Stimulated activated CD4-positive, alpha-beta T cell treated with anti-CD3 and anti-CD28 coated beads, Interleukin-1b, Interleukin-23, amount 100 ng/mL, for 48 hours (primary cell): ENCODE data around the gene WDR64.

ENCODE experiments used
- DNase-seq: peaks from one replicate; pipeline ENCODE4 v3.0.0-alpha.2; 2020

The WDR64 gene

GRCh38 chr1:241846375-241846774 lies 194.3 kb downstream of the WDR64 start:
- DNase-seq = no peak

GRCh38 chr1:241846862-241847539 lies 194.9 kb downstream of the WDR64 start:
- DNase-seq = no peak

GRCh38 chr1:241847540-241847795 lies 195.4 kb downstream of the WDR64 start:
- DNase-seq = no peak

DNA sequence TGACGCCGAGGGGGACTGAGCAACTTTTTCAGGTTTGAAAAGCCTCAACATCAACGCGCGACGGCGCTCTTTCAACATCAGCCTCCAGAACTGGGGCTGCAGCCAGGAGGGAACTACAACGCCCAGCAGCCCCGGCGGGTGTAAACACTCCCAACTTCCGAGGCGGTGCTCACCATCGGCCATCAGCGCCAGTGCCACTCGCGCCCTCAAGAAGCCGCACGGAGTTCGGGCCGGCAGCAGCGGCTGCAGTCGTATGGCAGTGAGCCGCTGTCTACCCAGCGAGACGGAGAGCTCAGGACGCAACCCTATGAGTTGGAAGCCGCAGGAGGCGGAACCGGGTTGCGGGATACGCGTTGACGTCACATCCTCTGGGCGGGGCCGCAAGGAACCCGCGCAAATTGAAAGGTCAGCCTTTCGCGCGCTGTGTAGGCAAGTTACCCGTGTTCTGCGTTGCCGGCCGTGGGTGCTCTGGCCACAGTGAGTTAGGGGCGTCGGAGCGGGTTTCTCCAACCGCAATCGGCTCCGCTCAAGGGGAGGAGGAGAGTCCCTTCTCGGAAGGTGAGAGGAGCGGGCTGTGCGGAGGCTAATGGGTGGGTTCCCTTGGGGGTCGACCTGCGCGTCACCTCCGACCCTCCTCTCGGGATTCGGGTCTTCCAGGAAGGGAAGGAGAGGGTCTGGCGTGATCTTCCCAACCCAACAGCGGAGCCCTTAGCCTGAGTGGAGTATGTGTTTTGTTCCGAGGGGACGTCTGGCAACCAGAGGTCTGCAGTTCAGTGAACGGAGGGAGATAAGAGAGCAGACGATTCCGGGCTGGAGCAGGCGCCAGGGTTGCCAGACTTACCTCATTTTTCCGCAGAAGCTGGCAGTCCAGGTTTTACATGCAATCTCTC lies 196.0 kb downstream of the WDR64 start, which contains the start of gene EXO1:
EXO1 (plus strand) TSS at position 409 of the 890 bp plus-strand sequence. CDS start 2,222 bp downstream, outside the sequence.
- peak; percentile 90 for DNase-seq

DNA sequence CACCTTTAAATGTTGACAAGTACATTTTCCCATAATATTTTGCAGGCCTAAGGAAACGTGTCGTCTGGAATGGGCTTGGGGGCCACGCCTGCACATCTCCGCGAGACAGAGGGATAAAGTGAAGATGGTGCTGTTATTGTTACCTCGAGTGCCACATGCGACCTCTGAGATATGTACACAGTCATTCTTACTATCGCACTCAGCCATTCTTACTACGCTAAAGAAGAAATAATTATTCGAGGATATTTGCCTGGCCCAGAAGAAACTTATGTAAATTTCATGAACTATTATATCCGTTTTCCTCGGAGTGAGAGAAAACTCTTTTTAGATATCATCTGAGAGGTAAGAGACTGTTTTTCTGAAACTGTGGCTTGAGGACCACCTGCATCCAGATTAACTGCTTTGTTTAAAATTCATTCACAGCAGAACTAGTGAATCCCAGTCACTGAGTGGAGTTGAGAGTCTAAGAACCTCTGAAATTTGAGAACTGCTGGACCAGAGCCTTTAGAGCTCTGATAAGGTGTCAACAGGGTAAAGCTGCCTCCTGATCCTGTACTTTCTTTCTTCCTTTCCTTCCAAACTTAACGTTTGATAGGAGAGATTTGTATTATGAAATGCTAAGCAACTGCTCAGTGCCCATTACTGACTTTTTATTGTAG lies 196.7 kb downstream of the WDR64 start:
- no peak for DNase-seq

DNA sequence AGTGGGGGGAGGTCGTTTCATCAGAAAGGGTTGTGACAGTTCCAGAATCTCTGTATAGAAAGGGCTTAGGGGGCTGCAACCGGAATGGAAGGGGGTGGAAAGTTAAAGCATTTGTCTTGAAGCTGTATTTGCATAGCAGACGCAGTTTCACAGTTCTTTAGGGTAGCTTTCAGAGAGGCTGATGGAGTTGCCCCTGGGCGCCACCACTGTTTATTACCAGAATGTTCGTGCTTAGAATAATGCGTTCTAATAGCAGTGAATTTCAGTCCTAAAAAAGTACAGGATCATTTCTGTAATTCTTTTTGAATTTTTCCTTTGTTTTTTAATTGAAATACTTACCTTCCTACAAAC lies 197.2 kb downstream of the WDR64 start:
- no peak for DNase-seq
